ENCODE data around the gene COL4A6.

- TF ChIP-seq ZBTB7A (IDR thresholded peaks at IDR 0.05; ENCODE audit: low read depth) = no peak
- no peak for TF ChIP-seq TAF1 (IDR thresholded peaks at IDR 0.05; ENCODE audit: low read depth)
- TF ChIP-seq YY1 (IDR thresholded peaks at IDR 0.05; ENCODE audit: low read depth) = no peak
- TF ChIP-seq CREB1 (IDR thresholded peaks at IDR 0.05; ENCODE audit: low read depth) = no peak
Observed at GRCh38 chrX:108435261-108435660, 3.0 kb downstream of the COL4A6 start.

Measured in Ishikawa (cell line).